Neural cell (in vitro differentiated cells): Measurements from ENCODE around the gene GPC3. TPM values are rescaled to one million over a fixed set of nuclear protein-coding genes. Genes with fewer than 3 reads are reported as not detected.

ENCODE experiments used
- H2AFZ ChIP-seq: fragments of 200-600, 300-800 bp; sonication (generic), shearing (Covaris generic); 2 replicates; pipeline ENCODE4 v1.6.0; 2014; ENCODE audit warnings: low read depth, mild to moderate bottlenecking, antibody characterized with exemption, low read length, moderate library complexity
- H3F3A ChIP-seq: fragments of 200-600 bp; shearing (Covaris generic); 2 replicates; pipeline ENCODE4 v1.6.1; 2016; ENCODE audit warnings: mild to moderate bottlenecking, moderate library complexity, mixed read lengths, antibody characterized with exemption, low read length; ENCODE audit not compliant: insufficient read depth, poor library complexity, severe bottlenecking
- H3K27ac ChIP-seq: fragments of 200-600, 300-800 bp; sonication (generic), shearing (Covaris generic); 2 replicates; pipeline ENCODE4 v1.5.1; 2014; ENCODE audit warnings: mild to moderate bottlenecking, low read length, moderate library complexity
- H3K27me3 ChIP-seq: fragments of 300-800, 200-600 bp; sonication (generic), shearing (Covaris generic); 2 replicates; pipeline ENCODE4 v1.6.0; 2014; ENCODE audit warnings: mild to moderate bottlenecking, low read depth, low read length, moderate library complexity; ENCODE audit not compliant: insufficient read depth
- H3K36me3 ChIP-seq: fragments of 300-800, 200-600 bp; sonication (generic), shearing (Covaris generic); 2 replicates; pipeline ENCODE4 v1.5.1; 2014; ENCODE audit warnings: mild to moderate bottlenecking, antibody characterized with exemption, low read length, moderate library complexity; ENCODE audit not compliant: insufficient read depth
- H3K4me2 ChIP-seq: fragments of 300-800, 200-600 bp; sonication (generic), shearing (Covaris generic); 2 replicates; pipeline ENCODE4 v1.6.0; 2014; ENCODE audit warnings: mild to moderate bottlenecking, low read length
- H3K4me3 ChIP-seq: fragments of 300-800, 200-600 bp; sonication (generic), shearing (Covaris generic); 2 replicates; pipeline ENCODE4 v1.5.1; 2014; ENCODE audit warnings: mild to moderate bottlenecking, low read length, moderate library complexity
- H3K79me2 ChIP-seq: fragments of 200-600 bp; shearing (Covaris generic); replicated peaks from 2 replicates; pipeline ENCODE4 v1.6.0; 2014; ENCODE audit warnings: mild to moderate bottlenecking, low read length, moderate library complexity; ENCODE audit not compliant: insufficient read depth
- H3K9ac ChIP-seq: fragments of 300-800, 200-600 bp; sonication (generic), shearing (Covaris generic); 2 replicates; pipeline ENCODE4 v1.6.1; 2016; ENCODE audit warnings: mild to moderate bottlenecking, low read length, mixed read lengths
- H3K9me2 ChIP-seq: fragments of 200-600 bp; shearing (Covaris generic); 2 replicates; pipeline ENCODE4 v1.6.1; 2016; ENCODE audit warnings: mild to moderate bottlenecking, low read length, mixed read lengths; ENCODE audit not compliant: insufficient read depth
- H3K9me3 ChIP-seq: fragments of 200-600, 300-800 bp; sonication (generic), shearing (Covaris generic); 2 replicates; pipeline ENCODE4 v1.6.1; 2016; ENCODE audit warnings: mild to moderate bottlenecking, mixed run types, low read length, moderate library complexity, mixed read lengths
- H4K20me1 ChIP-seq: fragments of 200-600 bp; shearing (Covaris generic); 2 replicates; pipeline ENCODE4 v1.6.1; 2016; ENCODE audit warnings: mild to moderate bottlenecking, mixed run types; ENCODE audit not compliant: insufficient read depth
- EP300 ChIP-seq: fragments of 450-650 bp; conservative IDR thresholded peaks from 2 replicates; pipeline ENCODE4 v1.6.1; 2014; ENCODE audit warnings: antibody characterized with exemption, mild to moderate bottlenecking, moderate library complexity; ENCODE audit not compliant: poor library complexity, severe bottlenecking
- EZH2 ChIP-seq: fragments of 200-600, 300-800 bp; shearing (Covaris generic), sonication (generic); IDR thresholded peaks from 2 replicates; pipeline ENCODE4 v1.6.1; 2014; ENCODE audit warnings: antibody characterized with exemption, low read length, borderline replicate concordance, mild to moderate bottlenecking; ENCODE audit not compliant: insufficient read depth, poor library complexity, severe bottlenecking
- MXI1 ChIP-seq: fragments of 450-650 bp; conservative IDR thresholded peaks from 2 replicates; pipeline ENCODE4 v1.6.1; 2014; ENCODE audit warnings: antibody characterized with exemption, mild to moderate bottlenecking; ENCODE audit not compliant: poor library complexity, severe bottlenecking
- POLR2AphosphoS5 ChIP-seq: IDR thresholded peaks from 2 replicates; pipeline ENCODE4 v1.6.1; 2012
- RAD21 ChIP-seq: fragments of 450-650 bp; conservative IDR thresholded peaks from 2 replicates; pipeline ENCODE4 v1.6.1; 2014; ENCODE audit warnings: antibody characterized with exemption, mild to moderate bottlenecking, moderate library complexity
- SMC3 ChIP-seq: fragments of 450-650 bp; conservative IDR thresholded peaks from 2 replicates; pipeline ENCODE4 v1.6.1; 2014; ENCODE audit warnings: antibody characterized with exemption, mild to moderate bottlenecking, moderate library complexity; ENCODE audit not compliant: poor library complexity
- TAF1 ChIP-seq: IDR thresholded peaks from 2 replicates; pipeline ENCODE4 v1.6.1; 2012; ENCODE audit warnings: low read depth
- polyA plus RNA-seq: library from polyadenylated mRNA; depleted of rRNA; stranded (reverse); fragments of >200 nt; gene quantifications from 2 replicates; pipeline ENCODE4 v1.2.3, GENCODE V29; 2014
- TF ChIP-seq, protein P1 (sequence below): IDR thresholded peaks from 2 replicates; pipeline ENCODE4 v1.6.1; 2012; ENCODE audit warnings: borderline replicate concordance
- TF ChIP-seq, protein P2 (sequence below): fragments of 450-650 bp; IDR thresholded peaks from 2 replicates; pipeline ENCODE4 v1.5.1; 2014; ENCODE audit warnings: antibody characterized with exemption, mild to moderate bottlenecking, moderate library complexity; ENCODE audit not compliant: poor library complexity, severe bottlenecking

GPC3 gene
- polyA plus RNA-seq, 1 donor from 2014 or later, result 2.1 TPM

DNA sequence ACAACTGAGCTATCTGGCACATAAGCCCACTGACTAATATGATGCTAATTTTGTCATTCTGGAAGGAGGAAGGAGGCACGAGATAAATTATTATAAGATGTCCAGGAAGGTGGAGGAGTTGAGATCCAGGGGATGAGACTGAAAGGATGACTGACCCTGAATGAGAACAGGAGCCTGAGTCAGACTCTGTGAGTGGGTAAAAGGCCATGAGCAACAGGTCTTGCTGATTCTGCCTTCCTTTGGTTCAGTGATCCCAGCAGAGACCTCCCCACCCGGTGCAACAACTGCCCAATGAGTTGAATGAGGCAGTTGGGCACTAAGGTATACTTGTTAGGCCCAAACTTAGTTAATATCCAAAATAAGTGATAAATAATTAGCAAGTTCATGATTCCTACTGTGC lies 332.0 kb downstream of the GPC3 start:
- TF ChIP-seq, protein P1, sequence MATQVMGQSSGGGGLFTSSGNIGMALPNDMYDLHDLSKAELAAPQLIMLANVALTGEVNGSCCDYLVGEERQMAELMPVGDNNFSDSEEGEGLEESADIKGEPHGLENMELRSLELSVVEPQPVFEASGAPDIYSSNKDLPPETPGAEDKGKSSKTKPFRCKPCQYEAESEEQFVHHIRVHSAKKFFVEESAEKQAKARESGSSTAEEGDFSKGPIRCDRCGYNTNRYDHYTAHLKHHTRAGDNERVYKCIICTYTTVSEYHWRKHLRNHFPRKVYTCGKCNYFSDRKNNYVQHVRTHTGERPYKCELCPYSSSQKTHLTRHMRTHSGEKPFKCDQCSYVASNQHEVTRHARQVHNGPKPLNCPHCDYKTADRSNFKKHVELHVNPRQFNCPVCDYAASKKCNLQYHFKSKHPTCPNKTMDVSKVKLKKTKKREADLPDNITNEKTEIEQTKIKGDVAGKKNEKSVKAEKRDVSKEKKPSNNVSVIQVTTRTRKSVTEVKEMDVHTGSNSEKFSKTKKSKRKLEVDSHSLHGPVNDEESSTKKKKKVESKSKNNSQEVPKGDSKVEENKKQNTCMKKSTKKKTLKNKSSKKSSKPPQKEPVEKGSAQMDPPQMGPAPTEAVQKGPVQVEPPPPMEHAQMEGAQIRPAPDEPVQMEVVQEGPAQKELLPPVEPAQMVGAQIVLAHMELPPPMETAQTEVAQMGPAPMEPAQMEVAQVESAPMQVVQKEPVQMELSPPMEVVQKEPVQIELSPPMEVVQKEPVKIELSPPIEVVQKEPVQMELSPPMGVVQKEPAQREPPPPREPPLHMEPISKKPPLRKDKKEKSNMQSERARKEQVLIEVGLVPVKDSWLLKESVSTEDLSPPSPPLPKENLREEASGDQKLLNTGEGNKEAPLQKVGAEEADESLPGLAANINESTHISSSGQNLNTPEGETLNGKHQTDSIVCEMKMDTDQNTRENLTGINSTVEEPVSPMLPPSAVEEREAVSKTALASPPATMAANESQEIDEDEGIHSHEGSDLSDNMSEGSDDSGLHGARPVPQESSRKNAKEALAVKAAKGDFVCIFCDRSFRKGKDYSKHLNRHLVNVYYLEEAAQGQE, result no peak
- no peak for TF ChIP-seq EP300
- TF ChIP-seq, protein P2, sequence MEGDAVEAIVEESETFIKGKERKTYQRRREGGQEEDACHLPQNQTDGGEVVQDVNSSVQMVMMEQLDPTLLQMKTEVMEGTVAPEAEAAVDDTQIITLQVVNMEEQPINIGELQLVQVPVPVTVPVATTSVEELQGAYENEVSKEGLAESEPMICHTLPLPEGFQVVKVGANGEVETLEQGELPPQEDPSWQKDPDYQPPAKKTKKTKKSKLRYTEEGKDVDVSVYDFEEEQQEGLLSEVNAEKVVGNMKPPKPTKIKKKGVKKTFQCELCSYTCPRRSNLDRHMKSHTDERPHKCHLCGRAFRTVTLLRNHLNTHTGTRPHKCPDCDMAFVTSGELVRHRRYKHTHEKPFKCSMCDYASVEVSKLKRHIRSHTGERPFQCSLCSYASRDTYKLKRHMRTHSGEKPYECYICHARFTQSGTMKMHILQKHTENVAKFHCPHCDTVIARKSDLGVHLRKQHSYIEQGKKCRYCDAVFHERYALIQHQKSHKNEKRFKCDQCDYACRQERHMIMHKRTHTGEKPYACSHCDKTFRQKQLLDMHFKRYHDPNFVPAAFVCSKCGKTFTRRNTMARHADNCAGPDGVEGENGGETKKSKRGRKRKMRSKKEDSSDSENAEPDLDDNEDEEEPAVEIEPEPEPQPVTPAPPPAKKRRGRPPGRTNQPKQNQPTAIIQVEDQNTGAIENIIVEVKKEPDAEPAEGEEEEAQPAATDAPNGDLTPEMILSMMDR, result no peak
- TF ChIP-seq POLR2AphosphoS5, result no peak
- no peak for TF ChIP-seq EZH2
- no peak for TF ChIP-seq SMC3
- TF ChIP-seq MXI1, result no peak
- no peak for TF ChIP-seq TAF1
- Histone ChIP-seq H3K27me3 (no peaks in the 10 kb centered on the region), H3K9ac (no peak overlapping the region)

DNA sequence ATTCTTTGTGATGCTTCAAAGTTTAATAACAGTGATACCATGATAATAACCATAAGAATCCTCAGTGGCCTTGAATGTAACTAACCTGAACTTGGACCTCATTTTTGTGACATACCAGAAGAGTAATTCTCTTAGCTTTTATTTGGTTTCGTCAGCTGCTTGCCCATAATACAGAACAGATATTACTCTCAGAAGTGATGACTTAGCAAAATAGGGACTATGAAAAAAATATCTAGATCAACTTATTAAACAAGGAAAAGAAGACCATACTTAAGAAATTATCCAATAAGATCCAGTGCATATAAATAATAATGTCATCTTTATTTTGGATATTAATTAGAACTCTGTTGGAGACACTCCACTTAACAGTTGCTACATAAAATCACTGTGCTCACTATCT lies 333.2 kb downstream of the GPC3 start:
- Histone ChIP-seq H3K79me2 (no peaks in the 10 kb centered on the region), H4K20me1 (no peaks in the 10 kb centered on the region), H3K27ac (no peak overlapping the region), H3K36me3 (no peaks in the 10 kb centered on the region), H3K4me2 (no peak overlapping the region), H2AFZ (no peak overlapping the region), H3K9ac (no peak overlapping the region), H3K27me3 (no peaks in the 10 kb centered on the region), H3F3A (no peaks in the 10 kb centered on the region), H3K9me3 (no peaks in the 10 kb centered on the region), H3K4me3 (no peak overlapping the region), H3K9me2 (no peaks in the 10 kb centered on the region)
- TF ChIP-seq, protein P2, result no peak
- TF ChIP-seq POLR2AphosphoS5 (no peak), MXI1 (no peak), TAF1 (no peak), EP300 (no peak), RAD21 (no peak), EZH2 (no peak), SMC3 (no peak)
- TF ChIP-seq, protein P1, result no peak

More for the DNA sequence above, 332.0 kb downstream of the GPC3 start:
- no peak overlapping the region for H3K4me3 ChIP-seq
- H3K79me2 ChIP-seq, result no peaks in the 10 kb centered on the region
- no peaks in the 10 kb centered on the region for H3K9me2 ChIP-seq
- no peaks in the 10 kb centered on the region for H3K36me3 ChIP-seq
- H4K20me1 ChIP-seq, result no peaks in the 10 kb centered on the region
- no peaks in the 10 kb centered on the region for H3F3A ChIP-seq
- no peak overlapping the region for H3K27ac ChIP-seq
- no peak overlapping the region for H3K4me2 ChIP-seq
- H3K9me3 ChIP-seq, result no peaks in the 10 kb centered on the region
- no peak overlapping the region for H2AFZ ChIP-seq
